ENCODE data around the gene ATG7.
"Not testable (repeated sequence)": the region's sequence is repeated elsewhere in the genome, so short reads cannot be mapped to it uniquely, and the experiment has no call there.

Gene ATG7

DNA sequence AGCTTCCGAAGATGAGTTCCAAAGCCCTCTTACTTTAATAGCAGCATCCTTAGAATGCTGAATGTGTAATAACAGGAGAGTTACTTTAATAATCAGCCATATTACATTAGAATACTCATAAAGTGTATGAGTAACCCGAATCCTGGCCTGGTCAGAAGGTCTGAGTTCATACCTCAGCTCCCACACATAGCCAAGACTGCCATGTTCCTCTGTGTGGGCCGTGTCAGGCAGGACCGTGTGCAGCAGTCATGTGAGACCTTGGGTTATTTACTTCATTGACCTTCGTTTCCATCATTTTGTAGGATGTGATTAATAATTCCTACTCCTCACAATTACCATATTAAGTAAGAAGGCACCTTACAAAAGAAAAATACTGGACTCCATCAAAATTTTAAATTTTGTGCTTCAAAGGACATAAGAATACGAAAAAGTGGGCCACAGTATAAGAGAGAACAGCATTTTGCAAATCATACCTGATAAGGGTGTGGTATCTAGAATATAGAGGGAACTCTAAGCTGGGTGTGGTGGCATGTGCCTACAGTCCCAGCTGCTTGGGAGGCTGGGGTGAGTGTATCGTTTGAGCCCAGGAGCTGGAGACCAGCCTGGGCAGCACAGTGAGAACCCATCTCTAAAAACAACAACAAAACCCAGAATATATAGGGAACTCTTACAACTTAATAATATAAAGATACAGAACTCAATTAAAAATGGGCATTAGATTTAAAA is 163.4 kb downstream of the ATG7 start:
- DNase-seq: no peak

DNA sequence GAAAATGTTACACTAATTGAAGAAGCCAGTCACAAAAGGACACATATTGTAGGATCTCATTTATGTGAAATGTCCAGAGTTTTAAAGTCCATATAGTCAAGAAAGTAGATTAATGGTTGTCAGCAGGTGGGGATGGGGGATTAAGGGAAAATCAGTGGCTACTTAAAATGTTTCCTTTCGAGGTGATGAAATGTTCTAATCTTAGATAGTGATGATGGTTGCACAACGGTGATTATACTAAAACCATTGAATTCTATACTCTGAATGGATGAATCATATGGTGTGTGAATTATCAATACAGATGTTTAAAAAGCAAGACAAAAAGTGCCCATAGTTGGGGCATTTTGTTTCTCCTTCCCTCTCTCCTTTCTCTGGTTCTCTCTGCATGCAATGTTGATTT is 164.6 kb downstream of the ATG7 start:
- DNase-seq: no peak

DNA sequence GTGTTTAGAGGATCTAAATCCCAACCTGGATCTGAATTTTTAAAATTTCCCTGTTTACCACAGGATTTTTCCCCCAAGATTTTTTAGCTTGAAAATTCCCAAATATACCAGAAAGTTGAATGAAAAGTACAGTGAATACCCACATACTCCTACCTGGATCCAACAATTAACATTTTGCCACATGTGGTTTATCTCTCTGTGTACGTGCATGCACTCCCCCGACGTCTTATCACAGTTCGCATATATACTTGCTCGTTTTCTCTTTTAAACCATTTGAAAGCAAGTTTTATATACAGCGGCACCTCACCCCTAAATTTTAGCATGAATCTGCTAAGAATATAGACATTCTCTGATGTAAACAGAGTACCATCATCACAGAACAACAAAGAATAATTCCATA is 165.3 kb downstream of the ATG7 start:
- no peak for DNase-seq

DNA sequence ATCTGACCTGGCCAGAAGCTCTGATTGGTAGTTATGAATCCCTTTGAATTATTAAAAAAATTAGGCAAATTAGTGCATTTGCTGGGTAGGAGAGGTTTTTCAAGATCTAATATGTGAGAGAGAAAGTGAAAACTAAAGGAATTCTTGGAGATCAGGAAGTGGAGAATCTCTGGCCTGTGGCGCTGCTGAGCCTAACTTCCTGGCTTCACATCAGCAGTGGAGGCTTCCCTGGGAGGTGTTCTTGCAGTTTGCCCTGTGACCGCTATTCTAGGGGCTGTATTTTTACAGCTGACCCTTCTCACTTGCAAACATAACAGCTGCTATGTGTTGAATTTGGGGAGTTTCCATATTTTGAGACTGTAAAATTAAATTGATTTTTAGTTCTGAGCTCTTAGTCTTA is 166.4 kb downstream of the ATG7 start:
- DNase-seq: no peak

DNA sequence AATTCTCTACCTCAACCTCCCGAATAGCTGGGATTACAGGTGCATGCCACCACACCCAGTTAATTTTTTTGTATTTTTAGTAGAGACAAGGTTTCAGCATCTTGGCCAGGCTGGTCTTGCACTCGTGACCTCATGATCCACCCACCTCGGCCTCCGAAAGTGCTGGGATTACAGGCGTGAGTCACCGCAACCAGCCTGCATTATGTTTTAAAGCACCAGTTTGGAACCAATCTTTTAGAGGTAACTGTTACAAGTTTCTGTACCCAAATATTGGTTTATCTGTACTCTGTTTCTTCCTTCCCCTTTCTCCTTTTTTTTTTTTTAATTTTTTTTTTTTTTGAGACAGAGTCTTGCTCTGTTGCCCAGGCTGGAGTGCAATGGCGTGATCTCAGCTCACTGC is 169.1 kb downstream of the ATG7 start:
- not testable (repeated sequence) for DNase-seq

DNA sequence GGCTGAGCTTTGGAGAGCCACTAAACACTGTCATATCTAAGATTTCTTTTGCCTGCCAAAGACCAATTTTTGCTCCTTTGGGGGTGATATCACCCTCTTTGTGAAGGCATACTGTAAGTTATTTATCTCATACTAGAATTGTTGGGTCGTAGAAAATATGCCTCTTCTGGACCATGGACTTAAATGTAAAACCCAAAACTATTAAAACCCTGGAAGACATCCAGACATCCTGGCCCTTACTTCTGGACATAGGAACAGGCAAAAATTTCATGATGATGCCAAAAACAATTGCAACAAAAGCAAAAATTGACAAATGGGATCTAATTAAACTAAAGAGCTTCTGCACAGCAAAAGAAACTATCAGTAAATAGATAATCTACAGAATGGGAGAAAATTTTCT is 172.2 kb downstream of the ATG7 start:
- no peak for DNase-seq

DNA sequence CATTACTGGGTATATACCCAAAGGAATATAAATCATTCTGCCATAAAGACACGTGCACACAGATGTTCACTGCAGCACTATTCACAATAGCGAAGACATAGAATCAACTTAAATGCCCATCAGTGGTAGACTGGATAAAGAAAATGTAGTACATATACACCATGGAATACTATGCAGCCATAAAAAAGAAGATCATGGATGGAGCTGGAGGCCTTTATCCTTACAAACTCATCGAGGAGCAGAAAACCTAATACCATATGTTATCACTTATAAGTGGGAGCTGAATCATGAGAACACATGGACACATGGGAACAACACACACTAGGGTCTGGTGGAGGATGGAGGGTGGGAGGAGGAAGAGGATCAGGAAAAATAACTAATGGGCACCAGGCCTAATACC is 173.0 kb downstream of the ATG7 start:
- not testable (repeated sequence) for DNase-seq

DNA sequence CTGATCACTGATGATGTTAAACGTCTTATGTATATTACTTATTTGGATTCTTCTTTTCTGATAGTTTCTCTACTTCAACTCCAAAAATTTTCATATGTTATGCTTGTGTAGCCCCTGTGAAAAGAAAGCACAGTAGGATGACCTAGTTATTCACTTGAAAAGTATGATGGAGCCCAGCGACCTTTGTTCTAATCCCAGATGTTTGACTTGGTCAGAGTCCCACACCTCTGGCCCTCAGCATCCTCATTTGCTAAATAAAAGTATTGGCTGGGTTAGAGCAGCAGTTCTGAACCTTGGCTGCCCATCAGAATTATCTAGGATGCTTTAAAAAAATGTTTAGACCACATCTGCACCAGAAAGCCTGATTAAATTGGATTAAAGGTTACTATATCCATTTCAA is 173.7 kb downstream of the ATG7 start:
- DNase-seq: no peak

DNA sequence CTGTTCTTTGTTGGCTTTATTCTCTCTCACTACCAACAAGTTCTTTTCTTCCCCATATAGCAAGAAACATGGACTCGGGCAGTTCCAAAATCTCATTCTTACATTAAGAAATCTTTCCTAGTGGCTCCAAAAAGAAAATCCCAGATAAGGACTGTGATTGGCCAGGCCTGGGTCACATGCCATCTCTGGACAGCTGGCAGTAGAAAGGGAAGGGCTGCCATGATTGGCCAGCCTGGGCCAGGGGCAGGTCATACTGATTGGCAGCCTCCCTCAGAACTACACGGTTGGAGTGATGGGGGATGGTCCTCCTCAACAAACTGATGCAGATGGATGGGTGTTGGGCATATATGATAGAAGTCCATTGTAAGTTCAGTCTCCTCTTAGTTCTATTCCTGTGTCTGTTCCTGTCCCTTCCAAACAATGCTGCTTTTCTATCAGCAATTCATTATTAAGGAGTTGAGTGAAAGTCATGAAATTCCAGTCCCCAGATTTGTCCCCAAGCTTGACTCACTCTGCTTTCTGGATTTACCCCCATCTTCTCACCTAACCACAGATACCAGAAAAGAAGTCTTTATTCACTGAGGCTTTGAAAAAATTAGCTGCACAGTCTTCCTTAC is 175.5 kb downstream of the ATG7 start:
- DNase-seq: no peak

DNA sequence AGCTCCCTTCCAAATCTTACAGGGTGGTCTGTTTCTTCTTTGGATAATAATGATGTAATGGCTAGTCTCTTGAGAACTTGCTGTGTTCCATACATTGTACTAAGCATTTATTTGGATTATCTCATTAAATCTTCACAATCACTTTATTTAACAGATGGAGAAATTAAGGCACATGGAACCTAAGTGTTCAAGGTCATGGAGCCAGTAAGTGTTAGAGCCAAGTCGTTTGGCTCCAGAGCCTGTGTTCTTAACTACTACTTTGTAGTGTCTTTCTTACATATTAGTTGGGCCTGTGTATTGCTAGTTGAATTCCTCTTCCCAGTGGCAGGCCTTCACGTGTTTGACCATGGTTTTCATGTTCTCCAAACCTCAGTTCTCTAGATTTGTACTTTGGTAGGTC is 177.8 kb downstream of the ATG7 start:
- DNase-seq: no peak

DNA sequence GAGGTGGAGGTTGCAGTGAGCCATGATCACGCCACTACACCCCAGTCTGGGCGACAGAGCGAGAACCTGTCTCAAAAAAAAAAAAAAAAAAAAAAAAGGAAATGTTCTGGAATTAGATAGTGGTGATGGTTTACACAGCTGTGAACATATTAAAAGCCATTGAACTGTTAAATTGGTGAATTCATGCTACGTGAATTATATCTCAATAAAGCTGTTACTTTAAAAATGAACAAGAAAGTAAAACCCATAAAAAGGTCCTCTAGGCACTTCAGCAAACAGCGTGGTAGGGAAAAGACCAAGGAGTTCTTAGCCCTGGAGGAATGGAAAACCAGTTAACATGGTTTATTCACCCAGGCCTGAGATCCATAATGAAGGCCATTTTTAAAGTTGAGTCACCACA is 180.1 kb downstream of the ATG7 start:
- DNase-seq: no peak

DNA sequence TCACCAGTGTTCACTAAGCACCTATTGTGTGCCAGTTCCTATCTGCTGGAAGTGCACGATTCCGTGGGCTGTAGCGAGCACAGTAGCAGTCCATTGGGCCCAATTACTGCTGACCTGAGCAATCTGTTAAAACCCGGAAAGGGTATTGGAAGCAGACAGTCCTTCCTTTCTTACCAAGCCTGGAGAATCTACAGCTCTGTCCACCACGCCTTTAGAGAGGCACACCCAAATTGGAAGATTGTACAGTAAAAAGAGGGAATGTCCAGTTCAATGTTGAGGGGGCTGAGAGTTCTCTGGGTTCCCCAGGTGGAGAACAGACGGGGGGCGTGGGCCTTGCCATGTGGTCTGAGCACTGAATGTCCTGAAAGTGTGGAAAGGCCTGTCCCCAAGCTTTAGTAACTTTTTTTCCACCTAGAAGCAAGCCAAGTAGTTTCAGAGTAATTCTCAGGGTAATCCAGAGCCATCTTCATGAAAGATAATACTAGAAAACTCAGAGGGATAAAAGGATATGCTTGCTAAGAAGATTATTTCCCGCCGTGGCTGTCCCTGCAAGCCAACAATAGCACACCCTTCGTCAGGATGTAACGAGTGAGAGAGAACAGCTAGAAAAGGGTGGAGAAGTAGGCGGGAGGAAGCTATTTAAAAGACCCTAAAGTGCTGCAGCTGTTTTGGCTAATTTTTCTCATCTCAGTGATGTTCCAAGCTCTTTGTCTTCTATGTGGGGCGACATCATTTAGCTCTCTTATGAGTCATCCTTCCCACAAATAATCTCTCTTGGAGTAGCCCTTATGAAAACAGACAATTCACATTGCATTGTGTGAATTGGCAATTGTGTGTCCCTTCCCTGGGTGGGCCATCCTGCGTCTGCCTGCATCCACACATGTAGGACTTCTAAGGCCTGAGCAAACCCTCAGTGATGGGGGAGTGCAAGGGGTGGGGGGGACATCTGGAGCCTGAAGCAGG is 181.0 kb downstream of the ATG7 start:
- DNase-seq: no peak

DNA sequence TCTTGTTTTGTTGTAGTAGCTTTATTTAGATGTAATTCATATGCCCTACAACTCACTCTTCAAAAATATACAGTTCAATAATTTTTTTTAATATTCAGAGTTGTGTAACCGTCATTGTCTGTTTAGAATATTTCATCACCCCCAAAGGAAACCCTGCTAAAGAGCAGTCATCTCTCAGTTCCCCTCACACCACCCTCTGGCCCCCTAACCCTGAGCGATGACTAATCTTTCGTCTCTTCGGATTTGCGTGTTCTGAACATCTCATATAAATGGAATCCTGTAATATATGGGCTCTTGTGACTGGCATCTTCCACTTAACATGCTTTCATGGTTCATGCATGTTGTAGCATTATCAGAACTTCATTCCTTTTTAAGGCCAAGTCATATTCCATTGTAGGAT is 183.8 kb downstream of the ATG7 start:
- DNase-seq: no peak

DNA sequence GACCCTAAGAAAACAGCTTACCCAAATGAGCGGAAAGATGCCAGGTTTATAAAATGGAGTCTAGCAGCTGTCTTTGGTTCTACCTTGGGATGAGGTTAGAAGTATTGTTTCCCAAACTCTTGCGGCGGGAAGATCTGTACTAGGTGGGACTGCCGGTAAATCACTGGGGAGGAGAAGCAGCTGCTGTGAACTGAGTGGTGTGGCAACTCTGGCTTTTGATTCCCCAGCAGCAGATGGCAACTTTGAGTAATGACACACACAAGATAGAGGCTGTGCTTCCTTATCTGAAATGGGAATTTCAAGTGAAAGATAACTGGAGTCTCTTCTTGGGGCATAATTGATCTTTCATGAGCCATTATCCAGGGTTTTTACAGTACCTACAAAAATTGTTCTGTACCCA is 184.9 kb downstream of the ATG7 start:
- no peak for DNase-seq

DNA sequence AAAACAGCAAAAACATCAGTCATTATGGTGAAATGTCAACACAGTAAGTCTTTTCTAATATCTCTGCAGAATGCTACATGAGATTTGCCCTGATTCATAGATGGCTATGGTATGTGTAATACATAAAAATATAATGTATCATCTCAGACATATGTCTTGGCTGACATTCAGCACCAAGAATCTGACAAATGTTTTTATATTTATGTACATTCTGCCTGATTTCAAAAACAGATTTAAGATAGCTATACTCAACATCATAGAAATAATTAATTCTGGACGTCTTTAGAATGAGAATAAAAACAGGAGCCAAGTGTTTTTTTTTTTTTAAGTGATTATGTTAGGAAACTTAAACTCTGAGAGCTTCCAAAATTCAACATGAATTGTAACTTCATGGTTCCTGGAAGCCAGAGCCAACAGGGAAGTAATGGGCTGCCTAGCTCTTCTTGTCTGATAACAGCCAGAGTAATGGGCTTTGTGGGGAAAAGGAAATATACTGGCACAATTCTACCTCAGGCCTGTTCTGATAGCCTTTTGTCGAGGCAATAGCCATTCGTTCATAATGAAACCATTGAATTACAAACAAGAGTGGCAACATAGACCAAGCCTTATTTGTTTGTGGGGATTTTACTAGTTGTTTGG is 187.1 kb downstream of the ATG7 start:
- DNase-seq: no peak

DNA sequence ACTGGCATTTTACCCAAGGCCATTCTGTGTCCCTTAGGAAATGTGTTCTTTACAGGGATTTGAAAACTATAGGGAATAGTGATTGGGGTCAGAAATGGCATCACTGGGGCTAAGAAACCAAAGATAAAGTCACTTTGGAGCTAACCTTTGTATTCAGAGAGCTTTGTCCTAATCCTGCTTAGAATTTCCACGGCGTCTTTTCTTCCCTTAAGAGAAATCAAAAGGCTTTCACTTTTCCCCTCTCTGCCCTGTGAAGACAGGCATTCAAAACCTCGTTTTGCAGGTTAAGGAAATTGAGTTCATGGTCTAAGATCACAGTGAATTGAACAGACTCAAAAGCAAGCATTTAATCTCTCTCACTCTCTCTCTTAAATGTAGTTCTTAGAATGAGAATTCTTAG is 189.0 kb downstream of the ATG7 start:
- no peak for DNase-seq

DNA sequence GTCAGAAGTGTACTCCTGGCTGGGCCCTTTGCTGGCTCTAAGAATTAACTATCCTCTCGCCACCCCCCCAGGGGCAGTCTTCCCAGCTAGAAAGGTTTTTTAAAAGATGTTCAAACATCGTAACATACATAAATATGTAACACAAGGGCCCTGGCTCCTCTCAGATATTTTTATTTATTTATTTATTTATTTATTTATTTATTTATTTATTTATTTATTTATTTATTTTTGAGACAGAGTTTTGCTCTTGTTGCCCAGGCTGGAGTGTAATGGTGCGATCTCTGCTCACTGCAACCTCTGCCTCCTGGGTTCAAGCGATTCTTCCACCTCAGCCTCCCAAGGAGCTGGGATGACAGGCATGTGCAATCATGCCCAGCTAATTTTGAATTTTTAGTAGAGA is 190.5 kb downstream of the ATG7 start:
- DNase-seq: not testable (repeated sequence)

DNA sequence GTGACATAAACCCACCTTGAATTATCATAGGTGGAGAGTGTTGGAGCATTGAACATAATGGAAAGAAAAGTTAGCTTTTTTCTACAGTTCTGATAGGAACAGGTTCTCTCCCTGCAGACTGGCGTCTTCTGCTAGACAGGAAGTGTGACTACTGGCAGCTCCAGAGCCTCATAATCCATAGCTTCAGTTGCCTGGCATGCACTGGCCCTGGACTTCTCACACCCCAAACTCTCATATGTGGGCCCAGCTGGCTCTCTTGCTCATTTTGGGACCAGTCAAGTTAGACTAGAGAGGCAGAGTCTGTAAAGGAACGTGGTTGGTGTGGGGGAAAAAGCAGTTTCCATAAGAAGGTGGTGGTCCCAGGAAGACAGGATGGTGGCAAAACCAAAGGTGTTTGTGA is 191.4 kb downstream of the ATG7 start:
- no peak for DNase-seq

DNA sequence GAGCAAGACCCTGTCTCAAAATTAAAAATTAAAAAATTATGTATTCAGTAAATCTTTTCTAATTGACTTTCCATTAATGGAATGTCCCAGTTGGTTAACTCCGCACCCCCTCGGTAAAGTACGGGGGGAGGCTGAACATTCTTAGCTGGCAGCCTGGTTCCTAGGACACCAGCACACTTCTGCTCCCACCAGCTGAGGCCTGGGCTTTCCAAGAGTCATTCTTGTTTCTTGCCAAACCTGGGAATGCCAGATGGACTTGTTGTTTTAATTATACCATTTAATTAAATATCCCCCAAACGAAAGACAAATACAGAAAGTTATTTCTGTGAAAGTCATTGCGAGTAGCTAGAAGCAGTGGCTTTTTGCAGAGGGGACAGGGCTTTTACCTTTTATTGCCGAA is 192.2 kb downstream of the ATG7 start:
- DNase-seq: no peak

DNA sequence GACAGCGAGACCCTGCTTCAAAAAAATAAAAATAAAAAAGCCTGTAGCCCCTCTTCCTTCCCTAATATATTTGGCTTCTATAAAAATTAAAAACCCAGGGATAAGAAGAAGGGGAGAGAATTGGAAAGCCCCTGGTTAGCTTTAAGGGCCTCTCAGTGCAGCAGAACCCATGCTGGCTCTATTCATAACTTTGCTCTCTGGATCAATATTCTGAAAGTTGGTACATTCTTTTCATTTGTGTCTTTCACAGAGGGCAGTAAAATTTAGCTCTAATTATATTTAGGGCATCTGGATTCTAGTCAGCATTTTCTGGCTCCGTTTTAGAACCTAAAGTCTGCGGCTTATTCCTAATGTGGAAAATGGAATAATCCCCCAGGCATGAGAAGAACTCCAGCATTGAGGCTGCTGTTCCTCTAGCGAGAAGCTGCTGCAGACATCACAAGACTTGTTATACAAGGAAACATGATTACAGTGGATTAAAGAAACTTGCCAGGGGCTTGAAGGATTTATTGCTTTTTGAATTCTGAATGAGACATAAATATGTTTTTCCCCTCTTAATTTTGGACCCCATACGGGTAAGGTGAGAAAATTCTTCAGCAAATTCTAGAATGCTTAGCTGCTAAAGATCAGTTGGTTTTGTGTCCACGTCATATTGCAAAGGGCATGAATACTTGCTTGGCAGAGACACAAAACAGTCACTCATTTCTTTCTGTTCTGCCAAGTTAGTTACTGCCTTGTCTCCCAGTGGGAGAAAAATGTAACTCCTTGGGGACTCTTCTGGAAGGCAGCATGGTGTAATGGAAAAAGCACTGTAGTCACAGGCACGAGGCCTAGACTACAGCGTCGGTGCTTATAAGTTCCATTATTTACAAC is 193.8 kb downstream of the ATG7 start:
- DNase-seq: no peak

DNA sequence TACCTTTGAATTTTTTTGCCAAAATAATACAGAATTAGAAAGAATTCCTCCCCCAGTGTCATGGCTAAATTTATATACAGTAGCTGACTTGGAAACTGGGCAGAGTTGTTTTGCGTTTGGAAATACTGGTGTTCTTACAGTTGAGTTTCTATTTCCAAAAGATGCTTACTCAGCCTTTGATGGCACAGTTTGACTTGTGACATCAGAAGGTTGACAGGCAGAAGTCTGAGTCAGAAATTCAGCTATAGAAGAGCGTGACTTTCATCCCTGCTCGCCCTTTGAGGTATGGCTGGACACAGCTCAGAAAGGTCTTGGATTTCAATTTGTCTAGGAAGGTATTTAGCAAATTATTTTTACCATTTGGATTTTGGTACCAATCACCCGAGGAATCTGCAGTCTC is 195.7 kb downstream of the ATG7 start:
- no peak for DNase-seq

Data from activated effector memory CD4-positive, alpha-beta T cell treated with anti-CD3 and anti-CD28 coated beads, Interleukin-2, amount 50 U/mL, for 16 hours (primary cell).